Natural killer cell (primary cell): ENCODE data around the gene VSX1. TPM values are rescaled to one million over a fixed set of nuclear protein-coding genes. Genes with fewer than 3 reads are reported as not detected.
A peak's percentile ranks its signal among the peaks of the same experiment; 100 is the strongest.

ENCODE experiments used
- ATAC-seq, 3 donors: fragments of 150-1000 bp in 2 of 3; fragments of 200-7000 bp in 1 of 3; cut with Tn5 transposase; 1 replicate in 1 of 3; 2 replicates in 2 of 3; pipeline ENCODE4 v1.10.0; 2021; ENCODE audit warnings: mild to moderate bottlenecking in 2 of 3, moderate library complexity in 2 of 3
- DNase-seq, 2 donors: peaks; one replicate each; pipeline versions ENCODE4 v3.0.0 to v3.0.0-alpha.2; 2013 to 2021; ENCODE audit warnings: mixed read lengths in 1 of 2
- H3K27ac ChIP-seq: one replicate; pipeline ENCODE4 v1.5.1; 2013; ENCODE audit warnings: mild to moderate bottlenecking, low read length
- H3K27me3 ChIP-seq: one replicate; pipeline ENCODE4 v1.6.1; 2013; ENCODE audit warnings: low read length; ENCODE audit not compliant: control insufficient read depth, insufficient read depth
- H3K36me3 ChIP-seq: one replicate; pipeline ENCODE4 v1.6.1; 2013; ENCODE audit warnings: low read length; ENCODE audit not compliant: control insufficient read depth, insufficient read depth
- H3K4me1 ChIP-seq: one replicate; pipeline ENCODE4 v1.6.1; 2013; ENCODE audit warnings: low read length; ENCODE audit not compliant: control insufficient read depth, insufficient read depth
- H3K4me3 ChIP-seq: one replicate; pipeline ENCODE4 v1.5.1; 2013; ENCODE audit warnings: low read length
- H3K9me3 ChIP-seq: one replicate; pipeline ENCODE4 v1.6.1; 2013; ENCODE audit warnings: low read length; ENCODE audit not compliant: control insufficient read depth, insufficient read depth
- H3K27ac Mint-ChIP-seq, 2 donors: one replicate each; pipeline ENCODE4 v1.8.0; 2022; ENCODE audit warnings: mild to moderate bottlenecking in 2 of 2, mixed read lengths in 2 of 2, moderate library complexity in 1 of 2
- H3K27me3 Mint-ChIP-seq, 2 donors: one replicate each; pipeline ENCODE4 v1.8.0; 2022; ENCODE audit warnings: low read depth in 2 of 2, mixed read lengths in 2 of 2
- H3K36me3 Mint-ChIP-seq: one replicate; pipeline ENCODE4 v1.8.0; 2022; ENCODE audit warnings: mixed read lengths
- H3K4me1 Mint-ChIP-seq, 2 donors: one replicate each; pipeline ENCODE4 v1.8.0; 2022; ENCODE audit warnings: mixed read lengths in 2 of 2
- H3K4me3 Mint-ChIP-seq: one replicate; pipeline ENCODE4 v1.8.0; 2022; ENCODE audit warnings: mild to moderate bottlenecking, moderate library complexity, mixed read lengths
- H3K9me3 Mint-ChIP-seq, 2 donors: one replicate each; pipeline ENCODE4 v1.8.0; 2022; ENCODE audit warnings: mixed read lengths in 2 of 2
- CTCF ChIP-seq: fragments of 200-600 bp; IDR thresholded peaks from one replicate; pipeline ENCODE4 v1.8.0; 2022; ENCODE audit warnings: antibody characterized with exemption
- WGBS: methylation state at CpG from one replicate; pipeline ENCODE4 v1.1.7; 2013; ENCODE audit warnings: missing lambda C conversion rate; ENCODE audit not compliant: insufficient coverage; 5-methylcytosine and 5-hydroxymethylcytosine counted together
- intact Hi-C: fragments of 100-400 bp; cut with micrococcal nuclease; formaldehyde crosslinking; loops from one replicate; pipeline ENCODE4 v1.14.2; 2022
- total RNA-seq, 4 donors: library from RNA; stranded (reverse); fragments of 120-200 nt in 1 of 4; gene quantifications; one replicate each; pipeline versions ENCODE4 v1.2.3 to v1.2.4, GENCODE V29; 2013 to 2022

The VSX1 gene
- total RNA-seq, 3 donors from 2014 or later (not counting 1 experiment from before 2014, with no cell fraction given), result not detected

DNA sequence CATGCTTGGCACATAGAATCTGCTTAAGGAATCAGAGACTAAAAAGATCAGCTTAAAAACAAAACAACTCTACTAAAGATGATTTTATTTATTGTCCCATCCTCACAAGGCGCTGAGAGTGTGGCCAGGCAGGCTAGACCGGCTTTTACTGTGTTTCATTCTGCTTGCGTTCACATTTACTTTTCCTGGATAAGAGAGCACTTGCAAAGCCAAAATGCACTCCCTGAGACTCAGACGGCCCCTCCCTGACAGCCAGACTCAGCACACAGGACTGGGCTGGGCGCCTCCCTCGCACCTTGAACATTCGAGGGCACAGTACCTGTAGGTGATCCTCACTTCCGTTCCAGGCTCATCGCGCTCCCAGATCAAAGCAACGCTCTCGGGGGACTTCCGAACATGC is 34.2 kb downstream of the VSX1 start:
- peaks cover 36% of the 10 kb centered on the region for H3K4me1 ChIP-seq
- H3K27me3 ChIP-seq, result no peaks in the 10 kb centered on the region
- Mint-ChIP-seq H3K27ac (no peak overlapping the region), H3K9me3 (no peaks in the 10 kb centered on the region), H3K4me1 (peaks cover 30 to 41% of the 10 kb centered on the region in 2 donors), H3K27me3 (no peaks in the 10 kb centered on the region), H3K36me3 (no peaks in the 10 kb centered on the region), H3K4me3 (no peak overlapping the region)
- no peak for TF ChIP-seq CTCF
- intact Hi-C loops, result no loop called here
- no peak overlapping the region for H3K4me3 ChIP-seq
- DNase-seq (peak in 1 of 2 donors; percentile 44), ATAC-seq (no peak)
- no peak overlapping the region for H3K27ac ChIP-seq
- WGBS, result 95% methylated on average over 13 of the region's 13 CpGs
- H3K36me3 ChIP-seq, result peaks cover 33% of the 10 kb centered on the region
- no peaks in the 10 kb centered on the region for H3K9me3 ChIP-seq

DNA sequence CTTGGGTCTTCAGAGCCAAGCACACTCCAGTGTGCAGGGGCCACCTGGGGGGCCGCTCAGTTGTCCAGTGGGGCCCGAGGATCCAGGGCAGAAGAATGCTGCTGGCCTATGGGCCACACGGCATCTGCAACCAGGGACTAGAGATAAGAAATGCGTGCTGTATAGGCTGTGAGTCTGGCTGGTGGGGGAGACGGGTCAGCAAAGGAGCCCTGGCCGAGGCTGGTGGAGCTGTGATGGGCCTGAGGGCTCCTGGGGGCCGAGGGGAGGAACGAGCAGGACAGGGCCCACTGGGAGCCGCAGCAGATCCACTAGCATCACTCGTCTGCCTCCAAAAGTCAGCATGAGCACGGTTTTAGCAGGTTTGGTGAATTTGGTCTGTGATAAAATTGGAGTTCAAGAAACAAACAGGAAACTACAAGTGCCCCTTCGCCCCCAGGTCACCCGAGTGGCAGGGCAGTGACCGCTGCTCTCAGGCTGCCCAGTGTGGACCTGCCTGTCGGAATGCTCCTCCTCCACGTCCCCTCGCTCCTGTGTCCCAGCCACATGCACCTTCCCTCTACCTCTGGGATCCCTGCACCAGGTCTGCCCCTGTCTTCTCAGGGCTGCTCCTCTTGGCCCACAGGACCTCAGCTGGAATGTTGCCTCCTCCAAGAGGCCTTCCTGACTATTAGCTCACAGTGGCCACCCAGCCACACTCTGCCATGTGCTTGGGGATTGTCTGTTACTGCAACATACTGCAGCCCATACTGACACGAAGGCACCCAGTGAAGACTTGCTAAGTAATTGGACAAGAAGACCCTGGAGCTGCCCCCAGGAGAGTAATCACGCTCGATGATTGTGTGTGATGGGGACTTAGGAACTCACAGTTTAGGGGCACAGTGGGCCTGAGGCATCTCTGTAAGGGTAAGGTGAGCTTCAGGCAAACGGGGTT is 34.9 kb downstream of the VSX1 start:
- H3K27me3 ChIP-seq, result no peaks in the 10 kb centered on the region
- Mint-ChIP-seq H3K27me3 (no peaks in the 10 kb centered on the region), H3K4me1 (peaks cover 38 to 46% of the 10 kb centered on the region in 2 donors), H3K27ac (peak overlapping the region in 1 of 2 donors; percentile 45), H3K4me3 (no peak overlapping the region), H3K36me3 (no peaks in the 10 kb centered on the region), H3K9me3 (no peaks in the 10 kb centered on the region)
- intact Hi-C loops, result no loop called here
- H3K9me3 ChIP-seq, result no peaks in the 10 kb centered on the region
- WGBS, result 83% methylated on average over 21 of the region's 21 CpGs
- peaks cover 33% of the 10 kb centered on the region for H3K36me3 ChIP-seq
- TF ChIP-seq CTCF, result no peak
- no peak for DNase-seq
- no peak overlapping the region for H3K27ac ChIP-seq
- H3K4me1 ChIP-seq, result peaks cover 38% of the 10 kb centered on the region
- ATAC-seq, result no peak
- H3K4me3 ChIP-seq, result no peak overlapping the region

DNA sequence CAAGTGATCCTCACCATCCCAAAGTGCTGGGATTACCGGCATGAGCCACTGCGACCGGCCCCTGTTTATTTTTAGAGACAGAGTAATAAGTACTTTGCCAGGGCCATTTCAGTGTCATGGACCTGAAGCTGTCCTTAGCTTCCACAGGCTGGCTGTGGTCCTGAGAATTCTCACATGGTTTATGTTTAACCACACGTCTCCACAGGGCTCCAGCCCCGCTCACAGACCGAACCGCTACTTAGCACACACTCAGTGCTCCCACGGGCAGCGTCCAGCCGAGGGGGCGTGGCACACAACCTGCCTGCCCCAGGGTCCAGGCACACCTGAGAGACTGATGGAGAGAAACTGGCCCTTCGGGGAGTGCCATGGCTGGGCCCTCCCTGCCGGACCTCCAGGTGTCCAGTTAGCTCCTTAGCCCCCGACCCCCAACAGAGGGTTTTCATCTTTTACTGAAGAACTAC is 35.7 kb downstream of the VSX1 start:
- Histone ChIP-seq H3K27ac (no peak overlapping the region), H3K9me3 (no peaks in the 10 kb centered on the region), H3K36me3 (peaks cover 30% of the 10 kb centered on the region), H3K4me1 (peaks cover 40% of the 10 kb centered on the region), H3K27me3 (no peaks in the 10 kb centered on the region), H3K4me3 (no peak overlapping the region)
- no peaks in the 10 kb centered on the region for H3K36me3 Mint-ChIP-seq
- H3K27ac Mint-ChIP-seq, result no peak overlapping the region
- ATAC-seq, result no peak
- no peak for TF ChIP-seq CTCF
- peaks cover 38 to 46% of the 10 kb centered on the region in 2 donors for H3K4me1 Mint-ChIP-seq
- H3K9me3 Mint-ChIP-seq, result no peaks in the 10 kb centered on the region
- no peak overlapping the region for H3K4me3 Mint-ChIP-seq
- no peaks in the 10 kb centered on the region for H3K27me3 Mint-ChIP-seq
- no peak for DNase-seq
- intact Hi-C loops, result no loop called here
- 88% methylated on average over 14 of the region's 14 CpGs for WGBS
